Skin epidermis (tissue), 12 donors: ENCODE measurements around the gene SLC6A17.
A peak's percentile ranks its signal among the peaks of the same experiment; 100 is the strongest.

Experiments
- H3K27ac ChIP-seq, 21 experiments: fragments of 200-600 bp; sonication (generic) in 11 of 21; one replicate each; pipeline ENCODE4 v1.5.0; 2020; ENCODE audit warnings: mild to moderate bottlenecking in 3 of 21, inconsistent platforms in 2 of 21, moderate library complexity in 2 of 21
- H3K4me3 ChIP-seq, 7 experiments: fragments of 200-600 bp; sonication (generic) in 2 of 7; one replicate each; pipeline ENCODE4 v1.5.0; 2020; ENCODE audit warnings: inconsistent platforms in 2 of 7, mild to moderate bottlenecking in 2 of 7, moderate library complexity in 1 of 7

The SLC6A17 gene

DNA sequence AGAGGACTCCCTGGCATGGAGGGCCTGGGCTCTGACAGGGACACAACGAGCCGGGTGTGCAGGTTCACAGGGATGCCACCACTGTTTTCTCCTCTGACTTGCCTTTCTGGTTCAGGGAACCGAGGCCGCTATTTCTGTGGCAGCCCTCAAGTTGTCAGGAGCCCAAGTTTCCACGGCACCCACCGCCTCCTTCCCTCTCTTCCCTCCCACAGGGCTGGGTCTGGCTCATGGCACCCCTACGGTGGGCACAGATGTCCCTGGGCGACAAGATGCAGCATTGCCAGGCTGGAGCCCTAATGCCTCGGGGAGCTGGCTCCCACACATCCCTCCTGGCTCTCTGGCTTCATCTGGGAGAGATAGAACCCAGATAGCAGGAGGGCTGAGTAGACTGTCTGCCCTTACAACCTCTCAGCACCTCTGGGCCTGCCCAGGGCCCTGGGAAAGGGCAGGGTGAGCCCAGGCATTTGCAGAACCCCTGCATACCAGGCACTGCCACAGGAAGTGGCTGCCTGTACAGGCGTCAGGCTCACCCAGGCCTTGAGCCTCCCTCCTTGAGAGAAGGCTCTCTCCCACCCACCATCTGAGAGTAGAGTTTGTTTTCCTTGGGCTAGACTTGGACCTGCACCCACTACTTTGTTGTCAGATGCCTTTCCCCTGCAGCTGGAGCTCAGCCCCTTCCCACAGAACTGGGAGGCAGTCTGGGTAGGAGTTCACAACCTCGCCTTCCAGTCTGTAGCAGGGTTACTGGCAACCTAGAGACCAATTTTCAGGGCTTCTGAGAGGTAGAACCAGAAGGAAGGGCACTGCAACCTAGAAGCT is 80.3 kb downstream of the SLC6A17 start:
- Histone ChIP-seq H3K27ac (peak overlapping the region in 6 of 21 experiments; percentile 11 to 42 (median 34)), H3K4me3 (no peak overlapping the region)

DNA sequence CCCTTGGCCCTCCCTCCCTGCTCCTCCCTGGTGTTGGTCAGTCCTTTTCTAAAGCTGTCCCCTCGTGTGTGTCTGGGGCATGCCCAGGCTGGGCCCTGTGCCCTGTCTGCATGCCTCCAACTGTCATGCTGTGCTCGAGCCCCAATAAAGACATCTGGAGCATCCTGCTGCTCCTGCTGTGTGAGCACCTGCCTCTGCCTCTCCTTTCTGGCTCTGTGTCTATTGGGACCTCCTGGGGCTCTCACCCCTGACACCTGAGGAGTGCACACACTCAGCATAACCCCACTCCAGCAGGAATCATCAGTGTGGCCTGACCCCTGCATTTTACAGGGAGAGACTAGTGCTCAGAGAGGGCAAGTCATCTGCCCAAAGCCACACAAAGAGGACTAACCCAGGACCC is 83.6 kb downstream of the SLC6A17 start:
- no peak overlapping the region for H3K27ac ChIP-seq
- H3K4me3 ChIP-seq = no peak overlapping the region

DNA sequence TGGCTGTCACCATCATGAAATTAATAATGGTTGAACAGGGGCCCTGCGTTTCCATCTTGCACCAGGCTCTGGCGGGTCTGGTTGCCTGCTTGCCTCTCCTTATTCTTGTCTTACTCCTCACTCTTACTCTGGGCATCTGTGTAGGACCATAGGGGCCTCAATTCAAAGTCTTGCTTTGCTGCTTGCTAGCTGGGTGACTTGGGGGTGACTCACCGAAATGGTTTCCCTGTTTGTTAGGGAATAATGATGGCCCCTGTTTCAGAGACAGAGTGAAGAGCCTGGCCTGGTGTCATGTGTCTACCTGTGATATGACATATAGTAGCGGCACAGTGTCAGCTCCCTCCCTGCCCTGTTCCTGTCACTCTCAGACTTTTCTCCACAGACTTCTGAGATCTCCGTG is 84.4 kb downstream of the SLC6A17 start:
- peak overlapping the region in 5 of 21 experiments; percentile 4 to 64 (median 42) for H3K27ac ChIP-seq

DNA sequence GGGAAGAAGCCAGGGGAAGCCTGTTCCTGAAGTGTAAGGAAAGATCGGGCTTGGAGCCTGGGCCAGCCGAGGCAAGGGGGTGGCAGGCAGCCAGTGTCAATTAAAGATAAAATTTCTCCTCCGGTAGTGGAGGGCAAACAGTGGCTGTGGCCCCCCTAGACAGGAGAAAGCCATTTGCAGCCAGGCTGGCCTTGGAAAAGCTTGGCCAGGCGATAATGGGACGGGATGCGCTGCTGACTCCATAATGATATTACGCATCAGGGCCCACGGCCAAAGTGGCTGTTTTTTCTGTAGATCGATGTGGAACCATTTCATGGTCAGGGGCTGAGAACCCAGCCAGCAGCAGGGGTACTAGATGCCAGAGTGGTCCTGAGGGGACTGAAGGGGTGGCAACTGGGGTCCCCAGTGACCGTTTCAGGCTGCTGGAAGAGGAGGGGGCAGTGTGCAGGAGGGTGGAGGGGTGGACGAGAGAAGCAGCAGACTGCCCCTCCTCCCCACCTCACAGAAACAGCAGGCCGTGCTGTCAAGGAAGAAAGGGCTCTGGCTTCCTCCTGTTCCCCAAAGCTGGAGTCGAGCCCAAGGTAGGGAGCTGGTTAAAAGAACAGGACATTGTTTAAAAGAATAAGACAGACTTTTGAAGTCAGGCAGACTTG is 85.0 kb downstream of the SLC6A17 start:
- H3K27ac ChIP-seq = peak overlapping the region in 11 of 21 experiments; percentile 4 to 64 (median 39)

More for the DNA sequence above, 84.4 kb downstream of the SLC6A17 start:
- H3K4me3 ChIP-seq = no peak overlapping the region

DNA sequence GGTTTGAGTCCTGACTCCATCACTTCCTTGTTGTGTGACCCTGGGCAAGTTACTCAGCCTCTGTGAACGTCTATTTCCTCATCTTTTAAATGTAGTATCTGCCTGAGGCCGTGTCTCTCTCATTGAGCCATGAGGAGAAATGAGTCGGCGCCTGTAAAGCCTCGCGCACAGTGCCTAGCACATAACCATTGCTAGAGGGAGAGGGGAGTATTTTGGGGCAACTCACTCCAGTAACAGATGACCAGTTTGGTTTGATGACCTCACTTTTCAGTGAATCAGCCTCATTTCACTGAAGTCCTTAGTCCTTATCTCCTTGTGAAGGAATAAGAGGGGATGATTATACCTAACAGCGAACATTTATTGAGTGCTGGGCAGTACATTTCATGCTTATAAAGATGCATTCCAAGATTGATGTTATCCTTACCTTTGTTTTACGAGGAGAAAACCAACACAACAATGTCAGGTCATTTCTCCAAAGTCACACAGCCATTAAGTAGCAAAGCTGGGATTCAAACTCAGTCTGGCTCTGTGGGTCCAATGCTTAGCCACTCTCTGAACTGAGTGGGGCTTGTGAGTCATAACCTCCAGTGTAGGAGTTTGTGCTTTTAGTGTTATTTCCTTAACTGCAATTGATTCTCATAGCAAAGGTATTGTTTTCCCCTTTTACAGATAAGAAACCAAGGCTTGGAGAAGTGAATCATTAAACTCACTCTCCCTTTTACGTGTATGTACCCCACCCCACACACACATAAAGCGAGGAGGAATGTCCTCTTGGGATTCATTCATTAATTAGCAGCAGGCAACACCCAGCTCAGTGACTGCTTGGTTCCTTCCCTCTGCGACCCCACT is 85.8 kb downstream of the SLC6A17 start:
- Histone ChIP-seq H3K27ac (peak overlapping the region in 5 of 21 experiments; percentile 32 to 64 (median 37)), H3K4me3 (no peak overlapping the region)

More for the DNA sequence above, 85.0 kb downstream of the SLC6A17 start:
- H3K4me3 ChIP-seq = no peak overlapping the region

DNA sequence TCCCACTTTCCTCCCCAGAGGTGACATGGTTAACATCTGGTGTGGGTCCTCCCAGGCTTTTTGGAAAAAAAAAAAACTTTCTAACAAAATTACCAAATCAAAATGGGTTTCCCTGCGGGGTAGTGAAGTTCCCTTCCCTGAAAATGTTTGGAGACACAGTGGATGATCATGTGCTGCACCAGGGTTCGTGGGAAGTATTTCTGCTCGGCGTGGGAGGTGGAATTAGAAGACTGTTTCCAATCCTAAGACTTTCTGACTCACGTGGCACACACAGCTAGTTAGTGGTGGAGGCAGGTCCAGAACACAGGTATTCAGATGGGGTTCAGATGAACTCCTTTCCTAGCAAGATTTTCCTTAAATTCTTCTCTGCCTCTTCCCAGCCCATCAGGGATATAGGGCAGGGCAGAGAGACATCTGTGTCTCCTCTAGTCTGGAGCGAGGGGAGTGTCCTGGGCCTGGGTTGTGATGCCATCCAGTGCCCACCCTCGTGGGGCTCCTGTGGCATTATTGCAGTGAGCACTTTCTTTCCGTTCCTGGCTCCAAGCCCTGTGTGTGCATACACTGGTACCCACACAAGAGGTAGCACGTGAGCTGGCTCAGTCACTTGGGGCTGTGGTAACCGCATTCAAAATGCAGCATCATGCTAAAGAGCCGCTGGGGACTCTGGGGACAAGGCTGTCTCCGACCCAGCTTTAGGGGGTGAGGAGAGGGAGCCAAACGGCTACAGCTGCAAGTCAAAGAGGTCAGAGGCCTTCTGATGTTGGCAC is 87.3 kb downstream of the SLC6A17 start:
- no peak overlapping the region for H3K27ac ChIP-seq

DNA sequence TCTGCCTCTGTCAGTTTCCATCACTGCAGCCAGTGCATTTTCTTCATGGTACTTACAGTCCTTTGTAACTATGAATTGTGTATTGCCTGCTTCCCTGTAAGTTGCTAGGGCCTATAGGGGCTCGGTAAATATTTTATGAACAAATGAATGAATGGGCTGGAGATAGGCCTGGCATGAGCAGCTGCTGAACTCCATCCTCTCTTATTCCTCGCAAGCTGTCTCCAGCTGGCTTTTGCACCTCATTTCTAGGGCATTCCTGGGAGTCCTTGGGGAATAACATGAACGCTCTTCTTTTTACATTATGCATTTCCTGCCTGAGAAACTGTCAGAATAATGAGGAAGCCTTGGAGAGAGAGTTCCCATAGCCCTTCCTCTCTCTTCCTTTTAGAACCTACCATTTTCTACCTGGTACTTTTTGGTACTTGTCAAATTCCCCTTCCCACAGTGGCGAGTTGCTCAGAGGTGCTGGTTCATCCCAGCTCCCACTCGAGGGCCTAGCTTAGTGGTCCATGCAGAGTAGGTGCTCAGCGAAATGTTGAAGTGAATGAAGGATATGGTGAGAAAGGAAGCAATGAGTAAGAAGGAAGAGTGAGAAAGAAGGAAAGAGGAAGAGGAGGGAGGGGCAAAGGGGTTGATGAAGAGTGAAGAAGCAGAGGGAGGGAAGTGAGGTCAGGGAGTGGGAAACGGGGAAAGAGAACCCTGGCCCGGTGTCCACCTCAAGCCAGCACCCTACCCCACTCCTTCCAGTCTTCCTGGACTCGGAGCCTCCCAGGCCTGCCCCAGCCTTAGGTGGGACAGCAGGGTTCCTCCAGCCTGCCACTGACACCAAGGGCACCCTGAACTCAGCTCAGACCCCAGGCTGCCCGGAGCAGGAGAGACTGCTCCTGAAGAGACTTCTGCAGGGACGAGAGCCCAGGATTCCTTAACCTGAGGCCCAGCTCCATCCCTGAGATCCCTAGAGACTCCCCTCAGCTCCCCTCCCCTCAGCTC is 89.4 kb downstream of the SLC6A17 start:
- Histone ChIP-seq H3K27ac (no peak overlapping the region), H3K4me3 (no peak overlapping the region)

More for the DNA sequence above, 87.3 kb downstream of the SLC6A17 start:
- H3K4me3 ChIP-seq = no peak overlapping the region

DNA sequence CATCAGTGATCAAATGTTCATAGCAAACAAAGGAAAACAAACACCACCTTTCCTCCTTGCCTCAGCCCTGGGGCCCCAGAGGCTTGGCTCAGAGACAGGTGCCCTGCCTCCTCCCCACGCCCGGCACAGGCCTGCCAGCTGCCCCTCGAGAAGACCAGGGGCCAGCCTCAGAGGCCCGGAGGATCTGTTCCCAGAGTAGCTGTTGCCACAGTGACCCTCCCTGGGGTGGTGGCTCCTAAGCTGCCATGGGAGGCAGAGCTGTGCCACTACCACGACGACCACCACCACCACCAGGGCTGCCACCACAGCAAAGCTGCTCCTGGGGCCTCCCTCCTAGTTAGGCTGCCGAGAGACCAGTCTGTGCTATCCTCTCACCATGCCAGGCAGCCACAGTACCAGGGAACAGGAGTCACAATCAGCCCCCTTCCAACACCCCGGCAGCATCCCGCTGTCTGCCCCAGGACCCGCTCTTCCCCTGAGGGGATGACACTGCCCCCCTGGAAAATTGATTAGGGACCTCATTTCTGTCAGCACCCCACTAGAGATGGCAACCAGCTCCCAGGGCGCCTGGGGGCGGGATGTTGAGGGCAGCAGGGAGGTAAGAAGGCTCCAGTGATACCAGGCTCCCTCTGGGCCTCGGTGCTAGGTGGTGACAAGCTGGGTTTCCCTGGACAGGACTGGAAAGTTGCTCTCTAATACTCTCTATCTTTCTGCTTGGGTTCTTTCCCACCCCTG is 90.3 kb downstream of the SLC6A17 start:
- Histone ChIP-seq H3K27ac (peak overlapping the region in 1 of 21 experiments; percentile 17), H3K4me3 (no peak overlapping the region)

DNA sequence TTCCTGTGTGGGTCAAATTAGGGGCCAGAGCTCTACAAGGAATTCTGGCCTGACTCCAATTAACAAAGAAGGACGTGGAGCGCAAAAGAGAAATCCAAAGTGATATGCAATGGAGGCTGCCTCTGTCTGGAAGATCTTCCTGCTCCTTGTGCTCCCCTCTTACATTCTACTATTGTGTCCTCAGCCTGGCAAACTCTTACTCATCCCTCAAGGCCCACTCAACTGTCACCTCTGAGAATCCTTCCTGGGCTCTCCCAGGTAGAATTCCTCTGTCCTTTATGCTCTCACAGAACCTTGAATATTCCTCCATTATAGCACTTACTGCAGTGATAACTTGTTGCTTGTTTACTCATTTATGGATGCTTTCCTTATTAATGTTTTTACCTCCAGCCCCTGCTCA is 91.2 kb downstream of the SLC6A17 start:
- Histone ChIP-seq H3K27ac (no peak overlapping the region), H3K4me3 (no peak overlapping the region)

DNA sequence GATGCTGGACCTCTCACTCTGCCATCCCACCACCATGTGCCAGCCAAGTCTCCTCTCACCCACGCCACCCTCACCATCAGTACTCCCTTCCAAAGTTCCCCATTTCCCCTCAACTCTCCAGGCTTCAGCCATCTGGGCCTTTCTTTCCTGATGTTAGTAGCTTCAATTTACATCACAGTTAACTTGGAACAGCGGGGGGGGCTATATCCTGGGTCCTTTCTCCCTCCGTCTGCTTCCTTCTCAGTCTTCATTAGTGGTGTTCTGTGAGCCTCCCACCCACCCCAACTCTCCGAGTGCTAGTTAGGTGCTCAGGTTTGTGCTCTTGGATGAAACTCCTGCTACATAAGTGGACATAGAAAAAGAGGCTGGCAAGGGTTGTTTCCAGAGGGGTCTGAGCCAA is 91.8 kb downstream of the SLC6A17 start:
- H3K27ac ChIP-seq = no peak overlapping the region

DNA sequence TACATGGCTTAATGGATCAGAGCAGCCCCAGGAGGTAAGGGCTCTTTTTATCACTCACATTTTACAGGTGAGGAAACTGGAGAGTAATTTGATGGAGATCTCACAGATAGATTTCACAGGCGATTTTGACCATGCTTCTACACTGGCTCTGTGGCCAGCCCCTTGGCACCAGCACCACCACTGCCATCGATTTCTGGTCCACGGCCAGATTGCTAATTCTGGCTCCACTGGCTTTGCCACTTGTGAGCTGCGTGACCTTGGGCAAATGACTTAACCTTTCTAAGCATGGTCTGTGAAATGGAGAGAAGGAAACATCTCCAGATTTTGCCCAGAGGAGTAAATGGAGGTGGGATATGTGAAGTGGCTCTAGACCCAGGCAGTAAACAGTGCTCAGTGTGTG is 92.4 kb downstream of the SLC6A17 start:
- no peak overlapping the region for H3K27ac ChIP-seq
- H3K4me3 ChIP-seq = no peak overlapping the region

More for the DNA sequence above, 91.8 kb downstream of the SLC6A17 start:
- no peak overlapping the region for H3K4me3 ChIP-seq

DNA sequence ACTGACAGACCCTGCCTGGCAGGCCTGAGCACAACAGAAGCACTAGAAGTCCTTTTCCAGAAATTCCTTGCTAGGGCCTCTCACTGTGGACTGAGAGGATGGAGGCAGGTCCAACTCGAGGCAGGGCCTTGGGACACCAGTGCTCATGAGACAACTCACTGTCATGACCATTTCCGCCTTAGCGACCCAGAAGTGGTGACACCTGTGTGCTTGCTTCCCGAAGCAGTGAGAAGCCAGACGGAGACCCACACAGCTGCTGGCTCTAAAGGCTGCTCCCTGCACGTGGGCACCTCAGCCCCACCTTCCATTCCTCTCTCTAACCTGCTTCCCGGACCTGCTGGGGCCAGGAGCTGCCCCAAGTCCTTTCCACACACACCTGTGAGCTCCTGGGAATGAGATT is 92.9 kb downstream of the SLC6A17 start:
- Histone ChIP-seq H3K4me3 (no peak overlapping the region), H3K27ac (peak overlapping the region in 2 of 21 experiments; percentile 30 to 43)

DNA sequence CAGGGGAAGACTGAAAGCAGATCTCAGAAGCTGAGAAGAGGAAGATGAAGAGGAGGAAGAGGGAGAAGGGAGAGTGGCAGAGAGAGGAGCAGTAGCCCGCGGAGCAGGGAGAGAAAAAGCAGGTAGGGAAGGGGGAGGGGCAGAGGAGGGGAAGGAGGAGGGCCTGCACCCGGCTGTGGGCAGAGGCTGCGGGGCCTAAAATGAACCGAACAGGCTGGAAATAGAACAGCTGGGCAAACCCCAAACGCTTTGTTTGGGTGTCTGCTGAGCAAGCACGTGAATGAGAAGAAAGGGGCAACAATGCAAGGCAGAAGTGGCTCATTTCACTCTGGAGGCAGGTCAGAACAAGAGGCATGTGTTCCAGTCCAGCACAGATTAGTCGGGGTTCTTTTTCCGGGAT is 93.3 kb downstream of the SLC6A17 start:
- peak overlapping the region in 2 of 21 experiments; percentile 30 to 43 for H3K27ac ChIP-seq
- no peak overlapping the region for H3K4me3 ChIP-seq

DNA sequence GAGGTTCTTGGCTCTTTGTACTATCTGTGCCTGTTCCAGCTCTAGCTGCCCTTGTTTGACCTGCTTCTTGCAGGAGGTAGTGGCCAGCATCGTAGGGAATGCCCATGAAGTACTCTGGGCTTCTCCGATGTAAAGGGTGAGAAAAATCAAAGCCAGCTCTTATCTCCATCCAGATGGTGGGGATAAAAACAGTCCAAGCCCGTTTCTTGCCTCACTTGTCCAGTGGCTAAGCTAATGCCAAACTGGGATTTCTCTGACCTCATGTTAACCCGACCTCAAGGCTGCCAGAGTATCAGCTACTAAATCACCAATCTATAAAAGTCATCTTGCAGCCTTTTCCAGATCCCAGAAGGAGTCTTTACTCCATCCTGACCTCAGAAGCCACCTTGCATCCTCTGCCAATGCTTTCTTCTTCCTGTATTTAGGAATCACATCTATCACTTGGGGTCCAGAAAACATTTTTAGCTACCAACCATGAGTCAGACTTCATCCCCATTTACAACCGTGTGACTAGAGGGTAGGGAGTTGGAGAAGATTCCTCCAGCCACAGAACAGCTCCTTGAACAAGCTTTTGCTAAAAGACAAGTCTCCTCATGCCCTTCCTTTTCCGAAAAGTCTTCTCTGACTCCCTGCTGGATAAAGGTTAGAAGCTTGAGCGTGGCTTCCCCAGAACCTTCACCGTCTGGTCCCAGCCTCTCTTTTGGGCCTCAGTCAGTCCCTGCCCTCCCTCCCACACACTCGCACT is 95.8 kb downstream of the SLC6A17 start:
- Histone ChIP-seq H3K4me3 (no peak overlapping the region), H3K27ac (no peak overlapping the region)

DNA sequence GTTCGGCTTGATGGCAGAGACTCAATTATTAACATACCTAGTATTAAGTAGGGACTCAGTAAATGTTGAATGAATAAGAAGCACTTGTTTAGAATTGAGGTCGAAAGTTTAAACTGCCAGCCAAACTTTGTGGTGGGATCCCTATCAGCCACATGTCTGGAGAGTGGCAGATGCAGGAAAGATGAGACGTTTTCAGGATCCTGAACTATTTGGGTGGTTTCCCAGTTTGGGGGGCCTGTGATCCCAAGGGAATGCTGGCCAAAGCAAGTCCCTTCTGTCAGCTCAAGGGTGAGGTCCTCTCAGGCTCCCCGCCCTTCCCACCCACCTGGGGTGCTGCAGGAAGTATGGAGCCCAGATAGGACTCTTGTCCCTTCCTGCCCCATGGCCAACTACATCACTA is 98.5 kb downstream of the SLC6A17 start:
- H3K27ac ChIP-seq = no peak overlapping the region
- no peak overlapping the region for H3K4me3 ChIP-seq

DNA sequence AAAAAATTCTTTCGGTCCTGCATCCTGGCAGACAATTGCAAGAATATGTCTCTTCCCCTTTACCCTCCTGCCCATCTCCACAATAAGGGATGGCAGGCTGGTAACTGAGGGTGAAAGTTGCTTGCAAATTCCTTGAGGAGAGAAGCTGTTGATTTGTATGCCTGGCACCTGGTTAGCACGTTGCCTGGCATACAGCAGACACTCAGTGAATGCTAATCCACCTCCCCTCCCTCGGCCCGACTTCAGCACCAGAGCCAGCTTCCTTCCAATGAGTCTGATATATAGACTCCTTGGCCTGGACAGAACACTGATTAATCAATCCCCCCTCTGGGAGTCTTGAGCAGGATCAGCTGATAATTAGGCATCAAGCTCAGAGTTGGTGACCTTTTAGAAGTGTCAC is 99.0 kb downstream of the SLC6A17 start:
- H3K4me3 ChIP-seq = no peak overlapping the region
- no peak overlapping the region for H3K27ac ChIP-seq

DNA sequence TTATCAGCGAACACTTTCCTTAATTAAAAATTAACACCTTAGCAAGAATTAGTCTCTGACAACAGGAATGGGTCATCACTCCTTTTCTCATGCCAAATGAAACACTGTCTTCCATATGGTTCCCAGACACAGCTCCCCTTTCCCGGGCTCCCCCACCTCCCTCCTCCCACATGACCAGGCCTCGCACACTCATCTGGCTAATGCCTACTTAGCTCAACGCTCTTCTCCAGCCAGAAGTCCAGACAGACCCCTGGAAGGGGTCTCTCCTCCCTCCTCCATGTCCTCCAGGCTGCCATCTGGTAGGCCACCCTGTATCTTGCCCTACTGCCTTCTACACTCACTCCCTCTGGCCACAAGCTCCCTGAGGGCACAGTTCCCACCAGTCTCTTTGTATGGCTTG is 99.7 kb downstream of the SLC6A17 start:
- no peak overlapping the region for H3K27ac ChIP-seq
- H3K4me3 ChIP-seq = no peak overlapping the region
